ENCODE data around the gene XXYLT1.
A peak's percentile ranks its signal among the peaks of the same experiment; 100 is the strongest.

XXYLT1 gene

DNA sequence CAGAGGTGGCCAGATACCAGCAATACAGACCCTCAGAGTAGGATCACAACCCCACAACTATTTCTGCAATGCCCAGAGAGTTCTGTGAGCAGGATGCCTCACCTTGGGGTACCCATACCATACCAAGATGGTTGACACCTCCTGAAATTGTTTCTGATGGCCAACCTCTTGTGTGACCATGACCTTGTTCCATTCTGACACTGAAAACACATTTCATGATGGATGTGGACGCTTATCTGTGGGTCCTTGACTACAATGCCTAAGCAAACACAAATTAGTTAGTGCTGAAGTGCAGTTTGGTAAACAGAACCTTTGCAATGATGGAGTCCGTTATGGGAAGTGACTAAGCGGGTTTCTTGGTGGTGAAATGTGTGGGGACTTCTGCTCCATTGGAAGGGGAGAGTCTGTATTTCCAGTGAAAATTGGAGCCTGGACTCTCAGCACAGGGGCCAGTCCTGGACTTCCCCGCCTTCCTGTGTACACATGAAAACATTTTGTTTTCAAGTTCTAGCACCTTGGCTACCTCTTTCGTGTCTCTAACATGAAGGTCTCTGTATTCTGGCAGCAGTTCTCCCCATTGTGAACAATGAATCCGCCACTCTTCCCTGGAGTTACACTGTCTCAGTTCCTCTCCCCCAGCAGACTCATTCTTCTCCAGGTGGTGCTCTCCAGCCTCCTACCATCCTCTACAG is 106.2 kb downstream of the XXYLT1 start:
- no peak for DNase-seq

DNA sequence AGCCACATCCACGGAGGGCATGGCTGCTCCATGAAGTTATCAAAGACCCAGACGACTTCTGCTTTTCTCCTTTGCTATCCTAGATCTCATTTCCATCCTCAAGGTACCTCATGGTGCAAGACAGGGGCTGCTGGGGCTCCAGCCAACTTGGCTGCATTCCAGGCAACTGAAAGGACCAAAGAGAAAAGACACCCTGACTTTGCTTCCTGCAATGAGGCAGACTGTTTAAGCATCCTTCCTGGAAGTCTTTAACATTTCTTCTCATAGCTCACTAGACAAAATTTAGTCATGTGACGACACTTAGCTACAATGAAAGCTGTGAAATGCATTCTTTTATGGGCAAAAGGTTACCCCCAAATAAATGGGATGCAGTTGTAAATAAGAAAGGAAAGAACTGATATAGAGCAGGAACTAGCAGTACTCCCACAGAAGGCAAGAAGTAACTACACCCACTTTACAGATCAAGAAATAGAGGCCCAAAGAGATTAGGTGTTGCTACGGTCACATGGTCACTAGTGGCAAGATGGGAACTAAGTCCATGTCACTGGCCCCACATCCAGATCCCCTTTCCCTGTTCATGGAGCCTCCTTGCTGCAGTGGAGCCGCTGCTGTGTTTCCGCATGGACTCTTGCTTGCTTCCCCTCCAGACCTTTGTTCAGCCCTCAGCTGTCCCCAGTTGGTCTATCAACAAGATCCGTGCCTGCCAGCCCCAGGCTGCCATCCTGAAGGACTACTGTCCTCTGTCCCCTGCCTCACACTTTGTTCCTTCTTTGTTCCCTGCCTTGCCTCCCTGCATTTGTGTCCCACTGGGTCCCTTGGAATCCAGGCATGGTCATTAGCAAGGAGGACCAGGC is 107.0 kb downstream of the XXYLT1 start:
- DNase-seq: no peak

DNA sequence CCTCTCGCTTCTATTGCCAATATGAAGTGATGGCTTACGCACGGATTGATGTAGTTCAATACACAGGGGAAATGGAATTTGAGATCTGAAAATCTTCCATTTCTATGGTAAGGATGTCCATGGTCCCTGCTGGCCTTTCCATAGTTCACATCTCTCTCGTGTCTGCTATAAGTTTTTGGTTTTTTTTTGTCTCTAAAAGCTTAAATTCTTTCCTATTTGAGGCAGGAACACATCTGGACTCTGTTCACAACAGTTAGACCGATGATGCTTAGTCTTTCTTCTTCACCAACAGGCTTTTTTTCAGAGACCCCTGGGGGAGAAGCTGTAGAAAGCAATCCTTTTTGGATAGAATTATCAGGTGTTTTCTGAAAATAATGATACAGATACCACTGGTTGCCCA is 108.1 kb downstream of the XXYLT1 start:
- DNase-seq: no peak

DNA sequence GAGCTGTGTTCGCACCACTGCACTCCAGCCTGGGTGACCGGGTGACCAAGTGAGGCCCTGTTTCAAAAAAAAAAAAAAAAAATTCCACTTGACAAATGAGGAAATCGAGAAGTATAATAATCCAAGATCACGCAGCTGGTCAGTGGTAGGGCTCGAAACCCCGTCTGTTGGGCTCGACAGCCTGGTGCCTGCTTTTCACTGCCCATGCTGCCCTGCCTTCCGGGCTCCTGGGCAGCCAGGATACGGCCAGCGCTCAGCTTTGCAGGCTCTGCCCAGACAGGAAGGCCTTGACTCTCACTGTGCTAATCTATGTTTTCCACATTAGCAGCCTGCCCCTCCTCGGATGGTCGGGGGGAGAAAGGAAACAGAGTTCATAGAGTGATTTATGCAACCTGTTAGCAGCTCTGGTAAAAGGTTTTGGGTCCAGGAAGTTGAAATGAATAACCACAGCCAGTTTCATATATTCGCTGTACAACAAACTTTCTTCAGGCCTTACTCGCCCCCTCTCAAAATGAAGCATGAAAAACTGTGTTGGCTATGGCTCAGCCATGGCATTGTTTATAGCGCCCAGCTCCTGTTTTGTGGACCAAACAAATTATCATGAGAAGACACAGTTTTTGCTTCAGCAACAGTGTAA is 108.8 kb downstream of the XXYLT1 start:
- no peak for DNase-seq

DNA sequence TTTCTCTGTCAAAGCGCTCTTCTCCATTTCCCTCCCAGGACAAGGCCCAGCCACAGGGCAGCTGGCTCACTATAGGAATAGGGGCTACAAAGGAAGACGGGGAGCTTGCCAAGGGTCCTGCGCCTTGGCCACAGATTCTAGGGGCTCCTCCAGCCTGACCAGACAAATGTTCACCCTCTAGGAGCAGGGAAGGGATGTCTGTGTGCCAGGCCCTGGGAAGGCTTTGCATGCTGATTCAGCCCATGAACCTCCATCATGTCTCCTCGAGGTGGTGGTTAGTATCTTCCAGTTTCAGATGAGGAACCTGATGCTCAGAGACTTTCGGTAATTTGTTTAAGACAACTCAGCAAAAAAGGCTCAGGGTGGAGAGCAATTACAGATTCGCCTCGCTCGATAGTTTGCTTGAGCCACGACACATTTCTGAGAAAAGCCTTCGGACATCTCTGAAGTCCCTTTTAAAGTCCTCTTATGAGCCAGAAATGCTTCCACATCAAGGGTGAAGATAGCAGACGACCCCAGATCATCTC is 110.0 kb downstream of the XXYLT1 start:
- DNase-seq: no peak

DNA sequence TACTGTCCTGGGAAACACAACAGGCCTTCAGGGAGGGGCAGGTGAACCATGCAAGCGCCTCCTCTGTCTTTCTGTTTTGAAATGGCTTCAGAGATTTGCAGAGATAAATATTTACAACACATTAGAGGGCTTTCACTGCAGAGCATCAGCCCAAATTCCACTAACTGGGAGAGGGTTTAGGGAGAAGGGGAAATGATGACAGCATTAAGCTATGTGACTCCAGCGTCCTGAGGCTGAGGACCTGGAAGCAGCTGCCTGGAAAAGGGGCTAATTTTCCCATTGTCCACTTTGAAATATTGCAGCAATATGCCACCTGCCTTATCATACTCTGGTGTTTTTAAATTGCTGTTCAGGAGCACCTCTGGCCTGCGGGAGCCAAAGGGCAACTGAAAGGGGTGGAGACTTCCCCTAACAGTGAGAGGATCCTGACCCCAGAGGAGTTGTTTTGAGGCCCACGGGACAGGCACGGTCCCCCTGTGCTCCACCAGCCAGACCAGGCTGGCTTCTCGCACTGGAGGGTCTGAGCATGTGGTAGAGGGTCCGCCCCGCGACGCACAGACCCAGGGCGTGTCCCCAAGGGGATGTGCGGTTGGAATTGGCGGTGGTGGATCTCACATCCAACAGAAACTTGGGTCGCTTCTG is 110.6 kb downstream of the XXYLT1 start:
- no peak for DNase-seq

DNA sequence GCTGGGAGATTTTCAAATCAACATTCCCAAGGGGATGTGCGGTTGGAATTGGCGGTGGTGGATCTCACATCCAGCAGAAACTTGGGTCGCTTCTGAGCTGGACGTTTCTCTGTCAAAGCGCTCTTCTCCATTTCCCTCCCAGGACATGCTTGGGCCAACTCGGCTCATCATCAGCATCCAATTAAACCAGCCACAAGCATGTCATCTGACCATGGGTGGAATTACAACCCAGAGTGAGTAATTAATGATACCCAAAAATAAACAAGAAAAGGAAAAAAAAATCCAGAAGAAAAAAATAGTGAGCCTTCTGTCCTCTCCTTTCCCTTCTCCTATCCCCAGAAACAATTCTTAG is 111.2 kb downstream of the XXYLT1 start:
- no peak for DNase-seq

DNA sequence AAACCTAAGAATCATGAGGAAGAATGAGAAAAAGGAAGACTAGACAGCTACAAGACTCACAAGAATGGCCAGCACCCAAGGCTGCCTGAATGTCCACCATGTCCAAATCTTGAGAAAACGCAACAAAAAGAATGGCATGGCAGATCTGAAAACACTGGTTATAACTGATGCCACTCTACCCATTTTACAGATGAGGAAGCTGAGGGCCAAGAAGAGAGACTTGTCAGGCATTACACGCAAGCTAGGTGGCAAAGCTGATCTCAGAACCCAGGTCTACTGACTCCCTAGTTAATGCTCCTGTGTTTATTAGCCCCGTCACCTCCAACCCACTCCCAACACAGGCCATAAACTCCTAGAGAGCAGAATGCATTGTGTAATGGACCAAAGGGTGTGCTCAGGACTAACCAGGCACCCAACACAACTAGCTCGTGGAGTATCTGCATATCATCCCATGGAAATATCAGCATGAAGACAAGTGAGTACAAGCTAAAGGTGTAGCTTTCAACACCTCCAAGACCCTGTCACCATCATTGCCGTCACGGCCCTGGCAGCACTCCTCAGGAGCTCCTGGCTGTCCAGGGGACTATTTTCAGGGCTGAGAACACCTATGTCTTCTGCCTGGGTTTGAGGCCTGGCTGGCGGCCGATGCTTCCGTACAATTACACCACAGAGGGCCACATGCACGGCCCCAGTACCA is 111.7 kb downstream of the XXYLT1 start:
- no peak for DNase-seq

DNA sequence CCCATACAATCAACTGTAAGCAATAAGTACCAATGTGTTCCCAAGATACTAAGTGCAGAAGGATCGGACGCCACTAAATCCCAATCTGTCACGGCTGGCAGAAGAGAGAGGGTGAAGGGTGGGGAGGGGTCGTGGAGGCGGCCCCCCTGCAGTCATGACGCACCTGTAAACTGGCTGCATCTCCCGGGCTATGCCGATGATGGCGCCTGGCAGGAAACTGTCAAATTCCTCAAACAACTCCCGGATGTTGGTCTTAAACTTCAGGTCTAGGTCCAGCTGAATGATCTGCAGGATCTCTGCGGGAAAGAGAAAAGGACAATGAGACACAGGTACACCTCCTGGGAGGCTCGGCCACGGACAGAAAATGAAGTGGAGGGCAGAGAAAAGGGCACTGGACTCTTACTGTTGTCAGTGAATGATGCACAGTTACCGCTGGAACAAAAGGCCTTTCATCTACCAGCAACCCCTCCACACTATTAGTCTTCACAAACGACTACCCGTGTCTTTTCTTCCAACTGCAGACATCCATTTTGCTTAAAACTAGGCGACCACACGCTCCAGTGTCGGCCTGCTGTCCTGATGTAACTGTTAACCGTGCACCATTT is 114.6 kb downstream of the XXYLT1 start:
- no peak for DNase-seq

DNA sequence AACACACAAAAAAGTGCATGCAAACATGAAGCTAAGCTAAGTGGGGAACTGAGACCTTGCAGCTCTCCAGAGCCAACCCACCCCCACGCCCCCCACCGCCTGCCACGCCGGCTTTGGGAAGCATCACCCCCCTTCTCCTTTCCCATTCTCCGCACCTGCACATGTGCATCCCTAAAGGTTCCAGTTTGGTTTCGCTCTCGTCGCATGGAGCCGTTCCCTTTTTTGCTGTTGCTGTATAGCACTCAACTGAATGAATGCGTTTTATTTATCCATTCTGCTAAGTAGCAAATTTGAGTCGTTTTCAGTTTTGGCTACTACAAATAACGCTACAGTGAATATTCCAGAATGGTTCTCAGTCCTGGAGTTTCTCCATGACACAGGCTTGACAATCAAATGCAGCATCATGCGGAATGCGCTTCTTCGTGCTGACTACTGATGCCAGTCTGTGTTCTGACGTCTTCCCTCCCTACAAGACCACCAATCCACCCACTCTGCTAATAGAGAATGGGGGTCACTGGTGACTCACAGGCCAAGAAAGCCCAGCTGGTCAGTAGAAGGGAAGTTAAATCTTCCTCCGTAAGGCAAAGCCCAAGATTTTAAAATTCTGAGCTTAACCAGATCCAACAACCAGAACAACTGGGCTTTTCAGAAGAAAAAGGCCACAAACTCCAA is 115.3 kb downstream of the XXYLT1 start:
- DNase-seq: no peak

DNA sequence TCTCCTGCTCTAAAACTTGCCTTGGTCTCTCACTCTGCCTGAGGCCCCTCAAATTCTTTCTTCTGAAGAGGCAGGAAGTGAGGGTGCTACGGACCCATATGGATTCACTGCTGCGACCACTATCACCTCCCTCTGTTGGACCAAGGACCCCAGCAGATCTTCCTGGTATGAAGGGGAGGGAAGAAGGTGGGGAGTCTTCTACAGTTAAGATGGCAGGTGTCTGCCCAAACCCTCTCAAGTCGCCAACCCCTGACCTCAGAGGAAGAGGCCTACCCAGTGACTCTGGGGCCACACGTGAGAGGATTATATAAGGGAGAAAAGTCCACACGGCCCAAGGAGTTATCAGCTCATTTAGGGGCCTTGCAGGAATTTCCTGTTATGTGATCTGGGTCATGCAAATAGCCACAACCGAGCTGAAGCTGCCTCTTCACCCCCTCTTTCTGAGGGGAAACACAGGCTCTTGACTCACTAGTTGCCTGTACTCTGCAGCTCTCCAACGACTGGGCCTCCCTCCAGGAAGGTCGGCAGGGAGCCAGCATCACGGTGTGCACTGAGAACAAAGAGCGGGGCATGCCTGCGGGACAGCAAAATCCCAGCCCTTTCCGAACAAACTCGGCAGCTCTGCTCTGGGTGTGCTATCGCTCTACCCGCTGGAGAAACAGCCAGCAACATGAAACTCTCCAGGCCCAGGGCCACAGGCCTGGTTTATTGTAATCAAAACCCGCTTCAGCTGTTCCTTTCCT is 116.0 kb downstream of the XXYLT1 start:
- no peak for DNase-seq

DNA sequence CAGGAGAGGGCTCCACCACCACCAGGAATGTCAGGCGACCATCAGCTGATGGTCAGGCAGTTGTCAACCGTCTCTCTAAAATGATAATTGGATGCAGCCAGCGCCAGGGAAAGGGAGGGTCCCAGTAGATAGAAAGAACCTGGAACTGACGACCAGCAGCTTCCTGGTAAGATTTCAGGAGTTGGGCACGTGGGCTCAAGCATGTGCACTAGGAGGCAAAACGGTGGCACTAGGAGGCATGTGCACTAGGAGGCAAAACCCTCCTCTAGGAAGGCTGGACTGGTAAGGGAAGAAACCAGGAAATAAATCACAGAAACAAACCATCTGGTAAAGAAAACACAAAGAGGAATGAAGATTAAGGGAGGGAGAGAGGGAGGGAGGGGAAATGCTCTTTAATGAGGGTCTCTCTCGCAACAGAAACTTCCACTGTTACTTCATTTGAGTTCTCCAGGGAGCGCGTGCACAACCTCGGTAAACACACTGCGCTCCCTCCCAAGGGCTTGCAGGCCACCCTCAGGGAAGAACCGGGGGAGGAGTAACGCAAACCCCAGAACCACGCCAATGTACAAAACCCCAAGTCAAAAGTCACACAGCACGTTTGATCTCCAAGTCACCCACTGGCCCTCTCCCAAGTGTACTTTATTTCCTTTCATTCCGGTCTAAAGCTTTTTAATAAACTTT is 116.7 kb downstream of the XXYLT1 start:
- DNase-seq: no peak

DNA sequence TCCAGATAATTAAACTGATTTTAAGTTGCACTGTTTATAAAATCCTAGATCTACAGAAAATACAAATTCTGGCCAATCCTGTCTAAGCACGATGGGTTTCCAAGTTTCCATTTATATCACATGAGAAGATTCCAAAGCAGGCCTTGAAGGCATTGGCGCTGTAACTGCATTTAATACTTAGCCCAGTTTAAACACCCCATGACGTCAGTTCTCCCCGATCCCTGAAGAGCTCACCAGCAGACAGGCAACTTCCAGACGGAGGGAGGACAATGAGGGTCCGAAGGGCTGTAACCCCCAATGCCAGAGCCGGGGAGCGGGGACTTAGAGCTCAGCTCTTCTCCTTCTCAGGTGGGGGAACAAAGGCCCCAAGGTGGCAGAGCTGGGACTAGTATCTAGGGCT is 117.3 kb downstream of the XXYLT1 start:
- DNase-seq: no peak

DNA sequence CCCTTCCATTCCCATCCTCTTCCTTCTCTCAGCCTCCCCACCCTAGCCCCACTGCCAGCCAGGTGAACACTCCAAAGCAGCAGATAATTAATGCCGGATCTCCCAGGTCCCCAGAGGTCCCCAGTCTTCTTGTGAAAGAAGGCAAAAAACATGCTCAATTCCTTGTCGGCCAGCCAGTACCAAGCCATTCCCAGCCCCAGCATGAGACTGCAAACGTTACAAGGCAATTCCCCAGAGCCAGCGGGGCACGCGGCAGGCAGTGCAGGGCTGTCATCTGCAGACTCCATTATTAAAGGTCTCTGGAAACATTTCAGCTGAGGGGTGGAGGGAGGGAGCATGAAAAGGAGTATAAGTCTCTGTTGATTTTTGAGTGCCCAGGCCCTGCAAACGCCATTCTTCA is 117.8 kb downstream of the XXYLT1 start:
- no peak for DNase-seq

DNA sequence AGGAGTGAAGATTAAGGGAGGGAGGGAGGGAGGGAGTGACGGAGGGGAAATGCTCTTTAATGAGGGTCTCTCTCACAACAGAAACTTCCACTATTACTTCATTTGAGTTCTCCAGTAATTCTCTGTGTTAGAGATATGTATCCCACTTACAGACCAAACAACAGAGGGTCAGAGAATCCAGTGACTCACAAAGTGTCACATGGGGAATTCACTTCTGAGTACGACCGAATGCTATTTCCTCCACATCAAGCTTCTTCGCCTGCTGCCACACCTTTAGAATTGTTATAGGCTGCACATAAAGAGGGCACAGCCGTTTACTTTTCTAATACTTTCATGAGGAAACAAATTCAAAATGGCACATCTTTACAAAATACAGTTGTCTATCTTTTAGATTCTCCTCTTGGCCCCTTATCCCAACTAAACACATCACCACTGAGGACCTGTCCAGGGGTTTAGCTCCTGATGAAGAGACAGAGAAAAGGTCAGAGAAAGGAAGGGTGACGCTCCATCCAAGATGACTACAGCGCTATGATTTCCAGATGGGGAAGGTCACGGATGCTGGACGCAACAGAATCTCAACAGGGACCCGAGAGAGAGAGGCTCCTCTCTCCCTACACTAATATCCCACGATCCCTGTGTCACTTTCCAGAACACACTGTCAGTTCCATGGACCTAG is 119.0 kb downstream of the XXYLT1 start:
- no peak for DNase-seq

DNA sequence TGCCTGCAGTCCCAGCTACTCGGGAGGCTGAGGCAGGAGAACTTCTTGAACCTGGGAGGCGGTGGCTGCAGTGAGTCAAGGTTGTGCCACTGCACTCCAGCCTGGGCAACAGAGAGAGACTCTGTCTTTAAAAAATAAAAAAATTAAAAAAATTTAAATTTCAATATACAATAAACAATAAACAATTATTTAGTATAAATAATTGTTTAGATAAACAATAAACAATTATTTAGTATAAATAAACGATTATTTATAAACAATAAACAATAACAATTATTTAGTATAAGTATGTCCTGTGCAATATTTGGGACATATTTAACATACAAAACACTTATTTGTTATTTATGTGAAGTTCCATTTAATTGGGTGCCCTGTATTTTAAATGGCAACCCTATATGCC is 119.6 kb downstream of the XXYLT1 start:
- no peak for DNase-seq

DNA sequence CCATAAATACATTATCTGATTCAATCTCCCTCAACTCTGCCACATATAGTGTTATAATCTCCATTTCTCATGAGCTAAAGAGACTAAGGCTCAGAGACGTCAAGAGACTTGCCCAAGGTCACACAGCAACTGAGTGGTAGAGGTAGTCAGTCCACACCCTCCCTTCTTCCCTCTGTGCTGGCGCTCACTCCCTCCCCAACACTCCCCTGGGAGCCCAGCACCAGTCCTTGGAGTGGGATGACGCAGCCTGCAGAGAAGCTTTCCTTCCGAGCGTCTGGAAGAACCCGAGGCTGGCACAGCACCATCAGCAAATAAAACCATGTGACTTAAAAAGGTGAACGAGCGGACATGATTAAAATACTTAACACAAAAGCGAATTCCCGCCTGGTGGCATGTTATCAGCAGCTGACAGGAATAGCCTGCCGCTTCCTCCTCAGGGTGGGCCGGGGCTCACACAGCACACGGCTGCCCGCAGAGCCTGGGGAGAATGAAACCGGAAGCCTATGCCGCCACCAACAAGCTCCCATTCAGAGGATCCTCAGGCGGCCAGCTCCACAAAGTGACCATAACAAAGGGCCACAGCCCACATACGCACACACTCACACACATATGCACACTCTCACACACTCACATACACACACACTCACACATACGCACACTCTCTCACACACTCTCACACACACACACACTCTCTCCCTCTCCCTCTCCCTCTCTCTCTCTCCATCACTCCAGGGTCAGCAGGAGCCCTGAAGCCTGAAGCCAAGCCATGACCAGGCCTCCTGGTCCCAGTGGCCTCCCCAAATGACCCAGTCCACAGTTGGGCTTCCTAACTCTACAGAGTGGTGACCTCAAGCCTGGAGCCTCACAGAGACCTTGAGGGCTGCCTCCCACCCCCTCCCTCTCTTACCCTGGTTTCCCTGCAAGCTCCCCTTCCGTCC is 120.5 kb downstream of the XXYLT1 start:
- peak in 1 of 2 experiments; percentile 29 for DNase-seq

DNA sequence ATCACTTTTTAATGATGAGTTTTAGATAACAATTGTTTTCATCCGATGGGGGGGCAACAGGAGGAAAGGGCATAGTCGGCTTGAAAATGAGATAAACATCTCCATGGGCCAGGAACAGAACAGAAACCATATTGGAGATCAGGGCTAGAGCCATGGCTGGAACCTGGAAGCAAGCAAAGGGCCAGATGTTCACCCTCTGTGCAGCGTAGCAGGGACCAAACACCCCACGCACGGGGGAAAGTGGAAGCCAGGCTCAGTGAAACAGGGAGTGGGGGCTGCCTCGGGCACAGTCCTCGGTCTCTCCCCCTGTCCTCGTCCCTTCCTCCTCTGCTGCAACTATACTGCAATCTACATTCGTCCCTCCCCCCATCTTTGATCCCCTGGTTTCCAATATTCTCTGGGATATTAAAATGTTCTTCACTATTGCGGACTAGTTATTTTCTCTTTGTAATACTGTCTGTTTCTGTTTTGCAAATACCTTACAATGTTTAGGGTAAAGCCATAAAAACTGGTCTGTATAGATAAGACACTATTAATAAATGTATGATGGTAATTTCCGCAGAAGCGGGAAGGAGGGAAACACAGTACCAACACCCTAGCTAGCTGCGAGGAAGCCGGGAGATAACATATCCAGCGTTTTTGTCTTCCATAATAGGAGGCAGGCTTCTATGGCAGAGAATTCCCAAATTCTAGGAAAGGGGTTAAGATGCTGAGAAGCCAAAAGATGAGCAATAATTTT is 121.5 kb downstream of the XXYLT1 start:
- no peak for DNase-seq
